Loucy (cell line): ENCODE results near the gene NEK3.

Experiments used
- EZH2phosphoT487 ChIP-seq: fragments of 200-600 bp; IDR thresholded peaks from 2 replicates; pipeline ENCODE4 v1.6.1; 2018; ENCODE audit warnings: antibody characterized with exemption, mild to moderate bottlenecking, moderate library complexity, borderline replicate concordance
- TF ChIP-seq, protein P1 (sequence below): fragments of 200-600 bp; sonication (generic); conservative IDR thresholded peaks from 2 replicates; pipeline ENCODE4 v1.5.1; 2014; ENCODE audit warnings: mild to moderate bottlenecking, antibody characterized with exemption, low read length

DNA sequence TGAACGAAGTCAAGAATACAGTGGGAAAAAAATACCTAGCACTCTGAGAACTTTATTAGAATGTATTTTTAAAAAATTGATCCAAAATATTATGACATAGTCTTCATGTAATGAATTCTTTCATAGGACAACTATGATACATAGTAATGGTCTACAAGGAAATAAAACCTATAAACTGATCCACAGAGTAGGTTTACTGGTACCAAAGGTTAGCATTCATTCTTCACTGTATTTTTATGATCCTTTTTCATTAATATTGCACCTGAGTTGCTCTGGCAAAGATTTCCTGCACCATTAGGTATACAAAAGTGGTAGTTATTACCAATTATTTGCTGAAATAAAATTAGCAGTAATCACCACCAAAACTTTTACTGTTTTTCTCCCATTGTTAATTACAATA lies 4.2 kb downstream of the NEK3 start:
- TF ChIP-seq, protein P1, sequence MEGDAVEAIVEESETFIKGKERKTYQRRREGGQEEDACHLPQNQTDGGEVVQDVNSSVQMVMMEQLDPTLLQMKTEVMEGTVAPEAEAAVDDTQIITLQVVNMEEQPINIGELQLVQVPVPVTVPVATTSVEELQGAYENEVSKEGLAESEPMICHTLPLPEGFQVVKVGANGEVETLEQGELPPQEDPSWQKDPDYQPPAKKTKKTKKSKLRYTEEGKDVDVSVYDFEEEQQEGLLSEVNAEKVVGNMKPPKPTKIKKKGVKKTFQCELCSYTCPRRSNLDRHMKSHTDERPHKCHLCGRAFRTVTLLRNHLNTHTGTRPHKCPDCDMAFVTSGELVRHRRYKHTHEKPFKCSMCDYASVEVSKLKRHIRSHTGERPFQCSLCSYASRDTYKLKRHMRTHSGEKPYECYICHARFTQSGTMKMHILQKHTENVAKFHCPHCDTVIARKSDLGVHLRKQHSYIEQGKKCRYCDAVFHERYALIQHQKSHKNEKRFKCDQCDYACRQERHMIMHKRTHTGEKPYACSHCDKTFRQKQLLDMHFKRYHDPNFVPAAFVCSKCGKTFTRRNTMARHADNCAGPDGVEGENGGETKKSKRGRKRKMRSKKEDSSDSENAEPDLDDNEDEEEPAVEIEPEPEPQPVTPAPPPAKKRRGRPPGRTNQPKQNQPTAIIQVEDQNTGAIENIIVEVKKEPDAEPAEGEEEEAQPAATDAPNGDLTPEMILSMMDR = no peak
- no peak for TF ChIP-seq EZH2phosphoT487
